GM12878 (cell line): ENCODE measurements around the gene DHRS12.

Experiments
- CTCF ChIP-seq, 3 experiments: IDR thresholded peaks in 2 of 3; conservative IDR thresholded peaks in 1 of 3; 2 replicates each; pipeline ENCODE4 v1.5.1; 2011; ENCODE audit warnings: low read depth in 3 of 3, low read length in 3 of 3, mild to moderate bottlenecking in 3 of 3, control low read depth in 2 of 3, moderate library complexity in 2 of 3, inconsistent platforms in 1 of 3, mixed read lengths in 1 of 3; ENCODE audit not compliant: control insufficient read depth in 2 of 3, insufficient read depth in 1 of 3; ENCODE audit errors: extremely low read depth in 1 of 3
- REST ChIP-seq: IDR thresholded peaks from 2 replicates; pipeline ENCODE4 v1.6.1; 2012; ENCODE audit warnings: mild to moderate bottlenecking, low read depth, low read length

- TF ChIP-seq REST: no peak
- no peak for TF ChIP-seq CTCF (IDR thresholded peaks at IDR 0.05 in 2 of 3, conservative IDR thresholded peaks at IDR 0.05 in 1 of 3; ENCODE audit: control insufficient read depth in 2 of 3, extremely low read depth in 1 of 3, insufficient read depth in 1 of 3, low read depth in 3 of 3, low read length in 3 of 3)
These were observed 16.1 kb upstream of the DHRS12 start for GRCh38 chr13:51820016-51820597.
